Right lobe of liver (tissue), 6 donors: ENCODE results near the gene GRIK1. TPM values are rescaled to one million over a fixed set of nuclear protein-coding genes. Genes with fewer than 3 reads are reported as not detected.

Experiments used
- ATAC-seq, 4 donors: fragments of 200-7000 bp; cut with Tn5 transposase; one replicate each; pipeline ENCODE4 v1.9.1; 2020; ENCODE audit warnings: mild to moderate bottlenecking in 4 of 4, moderate library complexity in 4 of 4
- DNase-seq, 3 donors: peaks; one replicate each; pipeline ENCODE4 v3.0.0-alpha.2; 2020
- H3K27ac ChIP-seq, 3 donors: fragments of 200-600 bp; one replicate each; pipeline ENCODE4 v1.8.0; 2022
- H3K27me3 ChIP-seq, 2 donors: fragments of 200-600 bp; one replicate each; pipeline ENCODE4 v1.8.0; 2022
- H3K36me3 ChIP-seq, 4 donors: fragments of 200-600 bp; sonication (generic) in 1 of 4; one replicate each; pipeline versions ENCODE4 v1.5.1 to v1.8.0; 2017 to 2022; ENCODE audit warnings: control low read depth in 1 of 4
- H3K4me1 ChIP-seq, 4 donors: fragments of 200-600 bp; sonication (generic) in 1 of 4; one replicate each; pipeline versions ENCODE4 v1.5.1 to v1.8.0; 2017 to 2022; ENCODE audit warnings: control low read depth in 1 of 4
- H3K4me3 ChIP-seq, 3 donors: fragments of 200-600 bp; one replicate each; pipeline ENCODE4 v1.8.0; 2022
- H3K9me3 ChIP-seq, 4 donors: fragments of 200-600 bp; sonication (generic) in 1 of 4; one replicate each; pipeline versions ENCODE4 v1.5.1 to v1.8.0; 2017 to 2022; ENCODE audit warnings: control low read depth in 1 of 4
- POLR2A ChIP-seq: fragments of 450-650 bp; IDR thresholded peaks from one replicate; pipeline ENCODE4 v1.6.1; 2017; ENCODE audit warnings: antibody characterized with exemption, mild to moderate bottlenecking
- WGBS: methylation state at CpG from one replicate; pipeline ENCODE4 v1.1.6; 2018; ENCODE audit warnings: low coverage, low lambda C conversion rate; ENCODE audit not compliant: insufficient coverage; ENCODE audit errors: missing lambda C conversion rate; 5-methylcytosine and 5-hydroxymethylcytosine counted together
- intact Hi-C, 2 donors: fragments of 100-400 bp; cut with DNase I; formaldehyde crosslinking; loops; one replicate each; pipeline versions ENCODE4 v1.11.2 to v1.14.1; 2022
- total RNA-seq, 6 experiments: library from RNA; depleted of rRNA in 2 of 6; stranded (reverse); fragments of >200 nt in 2 of 6; fragmentation: NEBNext Ultra II Directional in 3 of 6; extraction: Animal tissue kit (Norgen Biotek cat#: 25700) in 3 of 6; gene quantifications; one replicate each; pipeline versions ENCODE4 v1.1.0 to v1.2.4, GENCODE V29; 2016 to 2023
- TF ChIP-seq, protein P1 (sequence below), 4 donors: fragments of 200-600 bp in 3 of 4; fragments of 450-650 bp in 1 of 4; IDR thresholded peaks; one replicate each; pipeline versions ENCODE4 v1.5.1 to v1.8.0; 2016 to 2022; ENCODE audit warnings: antibody characterized with exemption in 4 of 4, mild to moderate bottlenecking in 2 of 4
- donor health status: DM: no; HTN: yes; CAD: no.
- donor health status: DM: no; HTN: no; CAD: no.
- donor health status: DM: no; HTN: no; CAD: no.
- donor health status: DM: no; HTN: yes; CAD: no.
- donor health status: DM: no; HTN: yes; CAD: no.

The GRIK1 gene
- total RNA-seq, 6 experiments from 2014 or later, result not detected

DNA sequence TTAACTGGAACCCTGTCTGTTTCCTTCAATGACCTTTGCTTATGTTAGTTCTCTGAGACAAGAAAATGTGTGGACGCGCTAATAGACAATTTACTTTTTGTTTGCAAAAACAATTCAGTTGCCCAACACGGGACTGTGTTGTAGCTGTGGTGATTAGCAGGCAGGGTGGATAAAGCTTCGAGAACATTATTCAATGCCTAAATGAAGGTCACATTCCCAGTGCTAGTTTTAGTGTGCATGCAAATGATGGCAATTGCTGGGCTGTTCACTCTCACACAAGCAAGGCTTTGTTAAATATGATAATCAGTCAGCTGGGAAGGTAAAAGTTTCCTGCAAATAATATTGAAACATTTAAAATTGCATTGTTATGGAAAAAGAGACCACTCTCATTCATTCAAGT lies 452.6 kb downstream of the GRIK1 start:
- Histone ChIP-seq H3K27ac (no peak overlapping the region), H3K9me3 (no peaks in the 10 kb centered on the region), H3K27me3 (no peaks in the 10 kb centered on the region), H3K4me1 (no peaks in the 10 kb centered on the region), H3K36me3 (no peaks in the 10 kb centered on the region), H3K4me3 (no peak overlapping the region)
- TF ChIP-seq, protein P1, sequence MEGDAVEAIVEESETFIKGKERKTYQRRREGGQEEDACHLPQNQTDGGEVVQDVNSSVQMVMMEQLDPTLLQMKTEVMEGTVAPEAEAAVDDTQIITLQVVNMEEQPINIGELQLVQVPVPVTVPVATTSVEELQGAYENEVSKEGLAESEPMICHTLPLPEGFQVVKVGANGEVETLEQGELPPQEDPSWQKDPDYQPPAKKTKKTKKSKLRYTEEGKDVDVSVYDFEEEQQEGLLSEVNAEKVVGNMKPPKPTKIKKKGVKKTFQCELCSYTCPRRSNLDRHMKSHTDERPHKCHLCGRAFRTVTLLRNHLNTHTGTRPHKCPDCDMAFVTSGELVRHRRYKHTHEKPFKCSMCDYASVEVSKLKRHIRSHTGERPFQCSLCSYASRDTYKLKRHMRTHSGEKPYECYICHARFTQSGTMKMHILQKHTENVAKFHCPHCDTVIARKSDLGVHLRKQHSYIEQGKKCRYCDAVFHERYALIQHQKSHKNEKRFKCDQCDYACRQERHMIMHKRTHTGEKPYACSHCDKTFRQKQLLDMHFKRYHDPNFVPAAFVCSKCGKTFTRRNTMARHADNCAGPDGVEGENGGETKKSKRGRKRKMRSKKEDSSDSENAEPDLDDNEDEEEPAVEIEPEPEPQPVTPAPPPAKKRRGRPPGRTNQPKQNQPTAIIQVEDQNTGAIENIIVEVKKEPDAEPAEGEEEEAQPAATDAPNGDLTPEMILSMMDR (IDR thresholded peaks at IDR 0.05), result no peak
- TF ChIP-seq POLR2A, result no peak
- DNase-seq (no peak), ATAC-seq (no peak)
- WGBS, result 67% methylated on average over 4 of the region's 4 CpGs
- intact Hi-C loops, result loop anchor here in 1 of 2 donors (10.0 kb wide), 1 partner anchor 358 kb away; no protein-coding TSS in a partner anchor

Other genes with a start within 250 kb of the GRIK1 start
- not detected for gene CLDN17, start 226.8 kb upstream of the GRIK1 start, total RNA-seq